Mucosa of stomach (tissue), 1 donor: ENCODE measurements around the gene MAML3.

Experiments
- H3K27me3 ChIP-seq: one replicate; pipeline ENCODE4 v1.7.0; 2013; ENCODE audit warnings: mild to moderate bottlenecking, low read length; ENCODE audit not compliant: control insufficient read depth, insufficient read depth
- H3K36me3 ChIP-seq: one replicate; pipeline ENCODE4 v1.7.0; 2013; ENCODE audit warnings: low read length; ENCODE audit not compliant: control insufficient read depth, insufficient read depth
- H3K4me1 ChIP-seq: one replicate; pipeline ENCODE4 v1.7.0; 2013; ENCODE audit warnings: mild to moderate bottlenecking, low read length; ENCODE audit not compliant: control insufficient read depth, insufficient read depth
- H3K4me3 ChIP-seq: one replicate; pipeline ENCODE4 v1.7.0; 2013; ENCODE audit warnings: low read length
- H3K9ac ChIP-seq: one replicate; pipeline ENCODE4 v1.7.0; 2013; ENCODE audit warnings: mild to moderate bottlenecking, low read length, moderate library complexity
- H3K9me3 ChIP-seq: one replicate; pipeline ENCODE4 v1.7.0; 2013; ENCODE audit warnings: mild to moderate bottlenecking, low read length, moderate library complexity; ENCODE audit not compliant: control insufficient read depth
- donor health status: Pancreatic carcinoma.

Gene MAML3

DNA sequence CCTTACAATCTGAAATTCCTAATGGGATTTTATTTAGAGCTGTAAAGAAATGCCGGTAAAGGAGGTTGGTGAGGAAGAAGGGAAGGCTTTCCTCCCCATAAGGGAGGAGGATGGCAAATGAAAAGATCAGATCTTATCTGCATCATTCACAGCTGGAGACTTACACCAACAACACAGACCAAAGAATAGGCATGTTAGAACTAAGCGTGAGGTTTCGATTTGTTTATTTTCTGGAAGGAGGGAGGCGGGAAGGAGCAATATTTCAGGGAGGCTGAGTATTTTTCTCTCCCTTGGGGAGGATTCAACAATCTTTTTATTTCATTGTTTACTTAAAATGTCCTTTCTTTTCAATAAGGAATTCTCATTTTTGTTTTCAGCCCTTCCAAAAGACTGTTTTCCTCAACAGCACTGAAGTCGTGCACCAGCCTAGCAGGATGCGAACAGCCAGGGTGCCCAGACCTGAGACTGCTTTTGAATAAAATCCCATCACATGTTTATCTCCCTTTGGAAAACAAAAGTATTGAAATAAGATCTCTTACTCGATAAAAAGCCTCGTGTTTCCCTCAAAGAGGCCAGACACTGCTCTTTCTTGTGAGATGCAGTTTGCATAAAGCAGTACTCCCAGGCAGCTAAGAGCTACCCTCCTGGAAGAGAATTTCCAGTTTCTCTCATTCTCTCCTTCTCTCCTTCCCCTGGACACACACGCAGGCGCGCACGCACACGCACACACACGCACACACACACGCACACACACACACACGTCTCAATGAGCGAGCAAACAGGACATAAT, 252.3 kb downstream of the MAML3 start:
- Histone ChIP-seq H3K36me3 (no peaks in the 10 kb centered on the region), H3K4me3 (no peak overlapping the region), H3K9ac (peak overlapping the region; percentile 42), H3K4me1 (peaks cover 6% of the 10 kb centered on the region), H3K9me3 (no peaks in the 10 kb centered on the region), H3K27me3 (no peaks in the 10 kb centered on the region)

GRCh38 chr4:139900964-139901376, 253.0 kb downstream of the MAML3 start:
- H3K4me1 ChIP-seq, result peaks cover 6% of the 10 kb centered on the region
- no peaks in the 10 kb centered on the region for H3K9me3 ChIP-seq
- no peaks in the 10 kb centered on the region for H3K27me3 ChIP-seq
- H3K4me3 ChIP-seq, result no peak overlapping the region
- no peak overlapping the region for H3K9ac ChIP-seq
- H3K36me3 ChIP-seq, result no peaks in the 10 kb centered on the region

DNA sequence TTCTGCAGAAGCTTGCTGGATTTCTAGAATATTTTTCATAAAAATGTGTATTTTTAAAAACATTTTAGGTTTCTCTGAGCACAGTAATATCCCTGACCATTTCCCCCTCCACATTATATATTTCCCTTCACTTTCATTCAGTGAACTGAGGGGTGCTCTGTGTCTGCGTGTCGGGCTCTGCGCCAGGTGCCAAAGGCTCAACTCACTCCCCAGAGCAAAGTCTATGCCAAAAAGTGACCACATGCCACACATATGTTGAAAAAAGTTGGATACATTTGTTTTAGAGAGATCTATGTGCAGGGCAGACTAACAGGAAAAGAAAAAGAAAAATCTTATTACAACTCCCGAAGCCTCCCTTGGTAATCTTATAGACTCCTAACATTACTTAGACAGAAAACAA, 254.6 kb downstream of the MAML3 start:
- Histone ChIP-seq H3K4me1 (peaks cover 6% of the 10 kb centered on the region), H3K27me3 (no peaks in the 10 kb centered on the region), H3K36me3 (no peaks in the 10 kb centered on the region), H3K9me3 (no peaks in the 10 kb centered on the region), H3K9ac (no peak overlapping the region), H3K4me3 (no peak overlapping the region)

- H3K9me3 ChIP-seq, result no peaks in the 10 kb centered on the region
- no peak overlapping the region for H3K9ac ChIP-seq
- peaks cover 6% of the 10 kb centered on the region for H3K4me1 ChIP-seq
- H3K27me3 ChIP-seq, result no peaks in the 10 kb centered on the region
- H3K36me3 ChIP-seq, result no peaks in the 10 kb centered on the region
- no peak overlapping the region for H3K4me3 ChIP-seq
These were observed 255.7 kb downstream of the MAML3 start for GRCh38 chr4:139898293-139898692.

DNA sequence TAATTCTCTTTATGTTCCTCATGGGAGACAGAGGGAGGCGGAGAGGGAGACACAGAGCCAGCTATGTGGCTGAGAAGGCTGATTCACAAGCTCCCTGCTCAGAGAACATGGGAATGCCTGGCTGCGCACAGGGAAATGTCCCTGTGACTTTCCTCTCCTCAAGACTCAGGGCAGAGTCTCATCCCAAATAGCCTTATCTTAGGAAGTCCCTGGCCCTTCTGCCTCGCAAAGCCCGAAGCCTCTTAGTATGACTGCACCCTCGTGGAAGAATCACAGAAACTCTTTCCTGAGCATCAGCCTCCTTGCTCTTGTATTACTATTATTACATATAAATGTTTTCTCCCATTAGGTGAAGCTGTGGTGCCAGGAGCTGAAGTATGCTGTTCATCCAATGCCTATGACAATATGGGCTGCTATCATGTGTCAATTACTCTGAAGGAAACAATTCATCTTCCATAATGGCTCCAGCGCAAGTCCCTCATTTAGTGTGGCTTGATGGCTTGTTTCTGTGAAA, 257.8 kb downstream of the MAML3 start:
- Histone ChIP-seq H3K9ac (no peak overlapping the region), H3K27me3 (no peaks in the 10 kb centered on the region), H3K4me1 (no peaks in the 10 kb centered on the region), H3K4me3 (no peak overlapping the region), H3K9me3 (no peaks in the 10 kb centered on the region), H3K36me3 (no peaks in the 10 kb centered on the region)

GRCh38 chr4:139893801-139894200, 260.2 kb downstream of the MAML3 start:
- H3K9ac ChIP-seq, result no peak overlapping the region
- no peak overlapping the region for H3K4me3 ChIP-seq
- H3K4me1 ChIP-seq, result no peaks in the 10 kb centered on the region
- H3K9me3 ChIP-seq, result no peaks in the 10 kb centered on the region
- H3K36me3 ChIP-seq, result no peaks in the 10 kb centered on the region
- no peaks in the 10 kb centered on the region for H3K27me3 ChIP-seq

DNA sequence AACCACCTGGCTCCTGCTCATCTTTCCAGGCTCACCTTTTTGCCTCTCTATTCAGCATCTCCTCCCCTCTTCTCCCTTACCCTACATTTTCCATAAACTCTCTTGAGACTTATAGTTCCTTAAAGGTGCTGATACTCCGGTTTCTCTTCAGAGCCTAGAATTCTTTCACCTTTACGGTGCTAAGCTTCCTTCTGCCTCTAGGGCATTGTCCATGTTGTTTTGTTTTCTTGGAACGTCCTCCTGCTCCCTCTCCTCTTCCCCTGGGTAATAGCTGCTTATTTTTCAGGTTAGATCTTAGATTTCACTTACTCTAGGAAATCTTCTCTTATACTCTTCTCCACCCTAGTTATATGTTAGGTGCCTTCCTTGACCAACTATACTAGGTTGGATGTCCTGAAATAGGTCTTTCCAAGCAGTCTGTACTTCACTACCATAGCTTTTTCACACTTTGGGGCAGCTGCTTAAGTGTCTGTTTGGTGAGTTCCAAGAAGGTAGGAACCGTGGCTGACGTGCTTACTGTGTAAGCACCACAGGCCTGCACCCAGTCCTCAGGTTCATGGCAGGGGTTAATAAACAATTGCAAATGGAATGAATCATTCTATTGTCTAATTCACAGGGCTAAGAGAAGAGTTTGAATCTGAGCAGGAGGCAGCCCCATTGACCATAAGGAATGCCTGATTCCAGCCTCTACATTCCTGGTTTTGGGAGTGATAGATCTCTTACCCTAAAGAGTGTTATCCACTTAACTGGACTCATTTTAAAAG, 260.8 kb downstream of the MAML3 start:
- H3K4me3 ChIP-seq, result no peak overlapping the region
- no peaks in the 10 kb centered on the region for H3K27me3 ChIP-seq

DNA sequence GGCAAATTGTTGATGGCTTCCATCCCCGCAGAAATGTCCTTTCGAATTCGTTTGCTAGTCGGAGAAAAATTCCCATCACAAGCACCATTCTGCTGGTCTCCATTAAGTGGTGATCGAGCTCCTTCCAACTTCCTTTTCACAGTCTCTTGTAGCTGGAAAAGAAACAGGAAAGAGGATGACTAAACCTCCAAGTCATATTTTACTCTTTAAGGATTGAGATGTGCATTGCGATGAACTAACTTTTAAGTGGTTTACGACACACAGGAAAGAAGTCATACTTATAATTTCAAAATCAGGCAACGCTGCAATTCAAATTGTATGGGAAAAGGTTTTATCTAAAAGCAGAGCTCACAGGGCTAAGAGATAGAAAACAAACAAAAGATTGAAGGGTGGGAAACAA, 263.2 kb downstream of the MAML3 start:
- H3K9ac ChIP-seq, result no peak overlapping the region
- H3K4me3 ChIP-seq, result no peak overlapping the region
- no peaks in the 10 kb centered on the region for H3K4me1 ChIP-seq
- no peaks in the 10 kb centered on the region for H3K9me3 ChIP-seq
- no peaks in the 10 kb centered on the region for H3K36me3 ChIP-seq
- H3K27me3 ChIP-seq, result no peaks in the 10 kb centered on the region

More for the DNA sequence above, 260.8 kb downstream of the MAML3 start:
- no peak overlapping the region for H3K9ac ChIP-seq
- no peaks in the 10 kb centered on the region for H3K9me3 ChIP-seq
- H3K36me3 ChIP-seq, result no peaks in the 10 kb centered on the region
- no peaks in the 10 kb centered on the region for H3K4me1 ChIP-seq

DNA sequence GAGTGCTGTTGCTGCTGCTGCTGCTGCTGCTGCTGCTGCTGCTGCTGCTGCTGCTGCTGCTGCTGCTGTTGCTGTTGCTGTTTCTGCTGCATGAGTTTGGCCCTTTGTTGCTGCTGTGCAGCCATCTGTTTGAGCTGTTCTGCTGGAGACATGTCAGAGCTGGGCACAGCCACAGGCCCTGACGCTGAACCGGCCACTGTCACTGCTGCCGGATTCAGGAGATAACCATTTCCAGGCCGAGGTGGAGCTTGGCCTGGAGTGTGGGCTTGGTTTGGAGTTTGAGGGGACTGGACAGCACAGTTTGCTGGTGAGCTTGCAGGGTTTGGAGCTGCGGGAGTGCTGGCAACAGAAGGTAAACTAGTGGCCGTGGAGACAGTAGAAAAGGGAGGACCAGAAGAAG, 264.1 kb downstream of the MAML3 start:
- H3K27me3 ChIP-seq, result no peaks in the 10 kb centered on the region
- H3K9ac ChIP-seq, result no peak overlapping the region
- no peaks in the 10 kb centered on the region for H3K36me3 ChIP-seq
- no peak overlapping the region for H3K4me3 ChIP-seq
- no peaks in the 10 kb centered on the region for H3K9me3 ChIP-seq
- no peaks in the 10 kb centered on the region for H3K4me1 ChIP-seq

DNA sequence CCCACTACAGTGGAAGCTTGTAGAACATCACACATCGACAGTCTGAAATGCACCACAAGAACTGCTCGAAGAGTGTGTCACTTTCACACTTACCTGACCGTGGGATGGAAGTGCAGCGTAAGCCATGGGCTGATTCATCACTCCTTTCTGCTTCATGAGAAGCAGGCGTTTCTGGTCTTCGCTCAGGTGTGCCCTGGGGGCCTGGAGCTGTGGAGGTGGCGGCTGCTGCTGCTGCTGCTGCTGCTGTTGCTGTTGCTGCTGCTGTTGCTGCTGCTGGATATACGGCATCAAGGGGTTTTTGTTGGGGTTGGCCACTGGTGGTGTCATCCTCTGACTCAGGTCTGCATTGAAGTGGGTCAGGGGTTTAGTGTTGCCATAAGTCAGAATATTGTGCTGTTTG, 264.7 kb downstream of the MAML3 start:
- Histone ChIP-seq H3K27me3 (no peaks in the 10 kb centered on the region), H3K36me3 (no peaks in the 10 kb centered on the region), H3K9me3 (no peaks in the 10 kb centered on the region), H3K4me3 (no peak overlapping the region), H3K9ac (no peak overlapping the region), H3K4me1 (no peaks in the 10 kb centered on the region)

GRCh38 chr4:139887962-139888735, 265.8 kb downstream of the MAML3 start:
- no peak overlapping the region for H3K4me3 ChIP-seq
- no peaks in the 10 kb centered on the region for H3K4me1 ChIP-seq
- no peaks in the 10 kb centered on the region for H3K36me3 ChIP-seq
- H3K9ac ChIP-seq, result no peak overlapping the region
- H3K27me3 ChIP-seq, result no peaks in the 10 kb centered on the region
- no peaks in the 10 kb centered on the region for H3K9me3 ChIP-seq

DNA sequence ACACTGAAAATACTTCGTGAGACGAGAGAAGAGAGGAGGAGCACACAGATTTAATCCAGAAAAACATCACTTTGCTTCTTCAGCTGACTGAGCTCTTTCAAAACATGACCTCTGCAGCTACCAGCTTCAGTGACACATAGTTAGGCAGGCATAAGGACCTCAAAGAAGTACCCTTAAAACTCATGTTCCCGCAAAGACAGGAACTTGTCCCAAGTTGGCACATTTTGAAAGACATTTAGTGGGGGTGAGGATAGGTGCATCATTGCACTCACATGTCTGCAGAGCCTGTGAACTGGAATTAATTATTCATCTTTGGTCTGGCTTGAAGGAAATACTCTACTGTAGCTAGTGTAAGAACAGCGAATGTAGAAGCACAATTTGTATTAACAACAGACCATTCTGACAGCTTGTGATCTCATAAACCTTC, 266.6 kb downstream of the MAML3 start:
- H3K4me3 ChIP-seq, result no peak overlapping the region
- no peak overlapping the region for H3K9ac ChIP-seq
- H3K9me3 ChIP-seq, result no peaks in the 10 kb centered on the region
- no peaks in the 10 kb centered on the region for H3K27me3 ChIP-seq
- no peaks in the 10 kb centered on the region for H3K4me1 ChIP-seq
- H3K36me3 ChIP-seq, result no peaks in the 10 kb centered on the region
